Activated naive CD4-positive, alpha-beta T cell (primary cell): ENCODE data around the gene ONECUT2.

Source experiments
- DNase-seq, 4 experiments: peaks; one replicate each; lab custom pipeline; 2025; lab: John Stamatoyannopoulos, UW

Gene ONECUT2

GRCh38 chr18:57431467-57432080 lies 3.6 kb upstream of the ONECUT2 start:
- DNase-seq = no peak

GRCh38 chr18:57432140-57432539 lies 3.0 kb upstream of the ONECUT2 start:
- no peak for DNase-seq

DNA sequence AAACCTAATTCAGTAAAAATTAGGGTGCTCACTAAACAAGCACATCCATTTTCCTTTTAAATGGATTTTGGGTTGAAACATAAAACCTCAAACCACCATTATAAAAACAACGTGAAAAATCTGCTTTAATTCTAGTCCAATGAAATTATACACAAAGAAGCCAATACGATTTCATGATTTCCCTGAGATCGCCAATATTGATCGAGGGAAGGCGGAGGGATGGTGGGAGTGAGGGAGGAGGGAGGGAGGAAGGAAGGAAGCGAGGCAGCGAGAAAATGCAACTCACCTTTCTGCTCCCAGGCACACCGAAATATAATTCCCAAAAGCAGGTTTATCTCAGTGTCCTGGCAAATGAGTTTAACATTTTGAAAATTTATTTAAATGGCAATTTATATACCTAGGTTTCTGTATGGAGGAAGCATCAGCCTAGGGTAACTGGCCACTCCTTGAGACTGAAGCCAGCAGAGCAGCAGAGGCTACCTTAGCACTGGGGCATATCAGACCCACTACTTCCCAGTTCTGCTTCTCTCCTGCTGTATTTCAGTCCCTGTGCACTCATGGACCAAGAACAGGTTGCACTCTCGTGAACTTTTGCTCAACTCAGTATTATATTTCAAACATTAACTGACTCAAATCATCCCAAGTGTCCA lies 2.3 kb upstream of the ONECUT2 start:
- DNase-seq = no peak

DNA sequence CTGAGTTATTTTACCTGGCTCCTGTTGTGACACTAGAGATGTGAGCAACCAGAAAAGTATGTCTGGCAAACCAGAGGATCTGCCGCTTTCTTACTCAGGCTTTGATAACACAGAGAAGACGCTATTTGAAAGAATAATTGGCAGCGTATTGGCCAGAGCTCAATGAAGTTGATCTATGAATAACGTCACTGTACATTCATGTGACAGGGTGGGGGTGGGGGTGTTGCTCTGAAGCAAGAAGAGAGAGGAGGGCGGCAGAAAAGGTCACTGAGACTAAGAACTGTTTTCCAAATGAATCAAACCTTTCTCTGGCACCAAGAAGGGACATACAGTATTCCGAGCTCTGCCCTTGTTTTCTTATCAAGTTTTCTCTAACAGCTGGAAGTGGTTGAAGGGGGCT lies 1.7 kb upstream of the ONECUT2 start:
- DNase-seq = no peak

GRCh38 chr18:57433934-57434535 lies 1.1 kb upstream of the ONECUT2 start:
- no peak for DNase-seq

DNA sequence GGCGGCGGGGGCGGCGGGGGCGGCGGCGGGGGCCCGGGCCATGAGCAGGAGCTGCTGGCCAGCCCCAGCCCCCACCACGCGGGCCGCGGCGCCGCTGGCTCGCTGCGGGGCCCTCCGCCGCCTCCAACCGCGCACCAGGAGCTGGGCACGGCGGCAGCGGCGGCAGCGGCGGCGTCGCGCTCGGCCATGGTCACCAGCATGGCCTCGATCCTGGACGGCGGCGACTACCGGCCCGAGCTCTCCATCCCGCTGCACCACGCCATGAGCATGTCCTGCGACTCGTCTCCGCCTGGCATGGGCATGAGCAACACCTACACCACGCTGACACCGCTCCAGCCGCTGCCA lies 644 bp downstream of the ONECUT2 start:
- DNase-seq = no peak

DNA sequence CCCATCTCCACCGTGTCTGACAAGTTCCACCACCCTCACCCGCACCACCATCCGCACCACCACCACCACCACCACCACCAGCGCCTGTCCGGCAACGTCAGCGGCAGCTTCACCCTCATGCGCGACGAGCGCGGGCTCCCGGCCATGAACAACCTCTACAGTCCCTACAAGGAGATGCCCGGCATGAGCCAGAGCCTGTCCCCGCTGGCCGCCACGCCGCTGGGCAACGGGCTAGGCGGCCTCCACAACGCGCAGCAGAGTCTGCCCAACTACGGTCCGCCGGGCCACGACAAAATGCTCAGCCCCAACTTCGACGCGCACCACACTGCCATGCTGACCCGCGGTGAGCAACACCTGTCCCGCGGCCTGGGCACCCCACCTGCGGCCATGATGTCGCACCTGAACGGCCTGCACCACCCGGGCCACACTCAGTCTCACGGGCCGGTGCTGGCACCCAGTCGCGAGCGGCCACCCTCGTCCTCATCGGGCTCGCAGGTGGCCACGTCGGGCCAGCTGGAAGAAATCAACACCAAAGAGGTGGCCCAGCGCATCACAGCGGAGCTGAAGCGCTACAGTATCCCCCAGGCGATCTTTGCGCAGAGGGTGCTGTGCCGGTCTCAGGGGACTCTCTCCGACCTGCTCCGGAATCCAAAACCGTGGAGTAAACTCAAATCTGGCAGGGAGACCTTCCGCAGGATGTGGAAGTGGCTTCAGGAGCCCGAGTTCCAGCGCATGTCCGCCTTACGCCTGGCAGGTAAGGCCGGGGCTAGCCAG lies 1.2 kb downstream of the ONECUT2 start:
- DNase-seq = no peak

DNA sequence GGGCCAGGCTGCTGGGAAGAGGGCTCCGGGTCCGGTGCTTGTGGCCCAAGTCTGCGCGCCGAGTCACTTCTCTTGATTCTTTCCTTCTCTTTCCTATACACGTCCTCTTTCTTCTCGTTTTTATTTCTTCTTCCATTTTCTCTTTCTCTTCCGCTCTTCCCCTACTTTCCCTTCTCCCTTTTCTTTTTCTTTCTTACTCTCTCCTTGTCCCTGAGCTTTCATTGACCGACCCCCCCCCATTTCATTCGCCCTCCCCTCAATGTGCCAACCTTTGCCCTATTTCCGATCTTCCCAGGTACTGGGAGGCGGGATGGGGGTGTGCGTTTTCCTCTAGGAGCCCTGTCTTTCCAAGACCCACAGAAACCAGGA lies 1.8 kb downstream of the ONECUT2 start:
- DNase-seq = no peak

GRCh38 chr18:57437402-57437765 lies 2.2 kb downstream of the ONECUT2 start:
- no peak for DNase-seq

- DNase-seq = peak in 2 of 4 experiments; percentile 5 to 13
These were observed 2.8 kb downstream of the ONECUT2 start for GRCh38 chr18:57437766-57438671.

- no peak for DNase-seq
These were observed 3.8 kb downstream of the ONECUT2 start for GRCh38 chr18:57438743-57439608.

DNA sequence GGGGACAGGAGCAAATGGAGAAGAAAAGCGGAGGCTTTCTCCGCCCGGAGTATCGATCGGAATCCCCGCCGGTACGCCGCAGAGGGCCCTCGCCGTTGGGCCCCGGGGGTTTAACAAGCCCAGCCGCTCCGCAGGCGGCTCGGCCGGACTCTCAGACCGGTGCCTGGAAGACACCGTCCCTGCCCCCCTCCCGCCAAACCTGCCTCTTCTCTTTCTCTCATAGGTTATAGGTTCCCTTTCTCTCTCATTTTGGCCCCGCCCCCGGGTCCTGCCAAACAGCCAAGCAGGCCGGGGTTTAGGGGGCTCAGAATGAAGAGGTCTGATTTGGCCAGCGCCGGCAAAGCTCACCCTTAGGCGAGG lies 4.4 kb downstream of the ONECUT2 start:
- no peak for DNase-seq

DNA sequence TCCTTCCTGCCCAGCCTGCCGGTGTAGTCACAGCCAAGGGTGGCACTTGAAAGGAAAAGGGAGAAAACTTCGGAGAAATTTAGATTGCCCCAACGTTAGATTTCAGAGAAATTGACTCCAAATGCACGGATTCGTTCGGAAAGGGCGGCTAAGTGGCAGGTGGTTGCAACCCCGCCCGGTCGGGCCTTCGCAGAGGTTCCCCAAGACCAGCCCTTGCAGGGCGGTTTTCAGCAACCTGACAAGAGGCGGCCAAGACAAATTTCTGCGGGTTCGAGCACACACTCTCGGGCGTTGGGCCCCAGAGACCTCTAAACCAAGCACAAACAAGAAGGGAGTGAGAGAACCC lies 4.8 kb downstream of the ONECUT2 start:
- DNase-seq = no peak

DNA sequence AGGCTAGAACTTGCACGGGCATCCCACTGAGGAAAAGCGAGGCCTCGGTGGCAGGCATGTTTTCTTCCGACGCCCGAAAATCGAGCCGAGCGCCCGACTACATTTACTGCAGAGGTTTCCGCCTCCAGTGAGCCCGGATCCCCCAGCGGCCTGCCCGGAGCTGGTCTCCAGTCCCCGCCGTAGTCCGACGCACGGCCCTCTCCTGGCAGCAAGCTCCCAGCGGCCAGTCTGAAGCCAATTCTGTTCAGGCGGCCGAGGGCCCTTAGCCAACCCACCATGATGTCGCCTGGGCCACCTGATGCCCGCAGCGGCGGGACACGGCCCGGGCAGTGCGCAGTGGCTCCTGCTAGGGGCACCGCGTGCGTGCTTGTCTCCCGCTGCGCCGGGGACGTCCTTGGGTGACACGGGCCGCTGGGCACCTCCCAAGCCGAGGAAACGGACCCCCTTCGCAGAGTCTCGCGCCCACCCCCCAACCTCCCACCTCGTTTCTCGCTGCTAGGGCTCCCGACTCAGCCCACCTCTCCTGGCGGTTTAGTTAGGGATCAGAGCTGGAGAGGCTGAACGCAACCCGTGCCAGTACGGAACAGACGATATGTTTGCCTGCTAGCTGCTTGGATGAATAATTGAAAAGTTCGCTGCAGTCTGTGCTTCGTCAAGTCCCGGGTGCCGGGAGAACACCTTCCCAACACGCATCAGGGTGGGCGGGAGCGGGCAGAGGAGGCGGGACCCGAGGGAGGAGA lies 5.3 kb downstream of the ONECUT2 start:
- DNase-seq = no peak

- DNase-seq = no peak
These were observed 6.1 kb downstream of the ONECUT2 start for GRCh38 chr18:57441071-57441794.

- no peak for DNase-seq
These were observed 8.1 kb downstream of the ONECUT2 start for GRCh38 chr18:57443247-57443646.

DNA sequence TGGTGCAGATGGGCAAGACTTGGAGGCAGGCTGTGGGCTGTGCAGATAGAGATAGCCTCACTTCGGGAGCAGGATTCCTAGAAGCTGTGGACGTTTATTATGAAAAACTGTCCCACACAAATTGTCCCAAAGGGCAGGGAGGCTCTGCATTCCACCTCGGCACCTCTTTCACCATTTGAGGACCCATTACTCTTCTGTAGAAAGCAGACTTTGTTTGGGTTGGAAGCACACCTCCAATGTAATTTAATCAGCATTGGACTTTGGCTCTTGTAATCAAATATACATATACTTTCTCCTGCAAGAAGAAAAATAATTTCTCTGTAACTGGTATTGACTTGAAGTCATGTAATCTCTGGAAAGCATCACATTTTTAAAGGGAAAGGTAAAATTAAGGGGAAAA lies 8.5 kb downstream of the ONECUT2 start:
- no peak for DNase-seq

GRCh38 chr18:57444301-57444759 lies 9.2 kb downstream of the ONECUT2 start:
- no peak for DNase-seq

DNA sequence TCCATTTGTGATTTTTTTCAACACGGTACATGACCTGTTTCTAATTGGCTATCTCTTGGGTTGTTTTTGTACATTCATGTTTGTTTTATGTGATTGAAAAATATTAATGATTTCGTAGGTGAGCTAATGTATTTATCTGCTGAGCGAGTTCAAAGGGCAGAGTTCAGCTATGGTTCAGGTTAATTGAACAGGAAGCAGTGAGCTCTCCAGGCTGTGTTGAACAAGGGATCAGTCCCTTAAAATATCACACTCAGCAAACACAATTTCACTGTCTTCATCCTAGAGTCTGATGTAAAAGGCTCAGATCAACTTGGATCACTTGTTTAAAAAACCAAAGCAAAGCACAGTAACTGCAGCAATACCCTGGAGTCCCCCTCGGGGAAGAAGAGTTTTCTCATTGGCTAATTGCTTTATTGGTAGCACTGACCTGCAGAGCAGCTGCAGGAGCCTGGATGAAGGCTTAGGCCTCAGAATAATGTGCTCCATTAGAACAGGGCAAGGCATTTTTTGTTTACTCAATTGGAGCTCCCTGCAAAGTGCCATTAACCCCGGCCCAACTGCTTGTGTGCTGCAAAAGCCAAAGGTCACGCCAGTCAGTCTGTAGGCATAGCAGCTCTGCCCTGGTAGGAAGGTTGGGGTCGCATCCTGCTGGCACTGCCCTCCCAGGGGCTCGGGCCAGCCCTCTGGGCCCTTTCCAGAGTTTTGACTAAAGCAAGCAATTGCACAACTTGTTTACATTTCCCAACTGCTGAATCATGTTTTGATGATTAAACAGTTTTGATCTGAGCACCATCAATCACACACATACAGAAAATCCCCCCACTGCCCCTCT lies 10.5 kb downstream of the ONECUT2 start:
- DNase-seq = no peak
